CD4-positive, alpha-beta T cell treated with Interferon alpha-2 for 1 hour (primary cell): ENCODE measurements around the gene HSPBP1.
A peak's percentile ranks its signal among the peaks of the same experiment; 100 is the strongest.

Source experiments
- DNase-seq, 2 donors: peaks; one replicate each; pipeline ENCODE4 v3.0.0-alpha.2; 2020 to 2022

The HSPBP1 gene

GRCh38 chr19:55279770-55280643 lies at the start of gene HSPBP1:
TSS of gene HSPBP1 (minus strand) at chr19:55280110. CDS start at chr19:55279608, 502 bp downstream.
- DNase-seq, result peak; percentile 98

- peak in 1 of 2 donors; percentile 32 for DNase-seq
Measured at GRCh38 chr19:55328774-55329318, 48.9 kb upstream of the HSPBP1 start.

- peak in 1 of 2 donors; percentile 23 for DNase-seq
Measured at GRCh38 chr19:55325172-55325571, 45.3 kb upstream of the HSPBP1 start, which contains the start of gene TMEM150B. TSS of gene TMEM150B (minus strand) at chr19:55325341. CDS start at chr19:55321036, 4,305 bp downstream.

GRCh38 chr19:55324662-55325061 lies 44.8 kb upstream of the HSPBP1 start:
- DNase-seq, result no peak

- no peak for DNase-seq
Measured at GRCh38 chr19:55322204-55322885, 42.4 kb upstream of the HSPBP1 start.

- no peak for DNase-seq
Measured at GRCh38 chr19:55321466-55322137, 41.7 kb upstream of the HSPBP1 start.

- no peak for DNase-seq
Measured at GRCh38 chr19:55320844-55321419, 41.0 kb upstream of the HSPBP1 start.

GRCh38 chr19:55319785-55320184 lies 39.9 kb upstream of the HSPBP1 start:
- DNase-seq, result no peak

- DNase-seq, result no peak
Measured at GRCh38 chr19:55316646-55317045, 36.7 kb upstream of the HSPBP1 start.

GRCh38 chr19:55315956-55316525 lies 36.1 kb upstream of the HSPBP1 start:
- no peak for DNase-seq

- DNase-seq, result no peak
Measured at GRCh38 chr19:55314396-55314795, 34.5 kb upstream of the HSPBP1 start.

GRCh38 chr19:55312621-55313512 lies 33.0 kb upstream of the HSPBP1 start:
- DNase-seq, result no peak

- DNase-seq, result no peak
Measured at GRCh38 chr19:55311797-55312196, 31.9 kb upstream of the HSPBP1 start.

GRCh38 chr19:55311397-55311796 lies 31.5 kb upstream of the HSPBP1 start:
- DNase-seq, result no peak

GRCh38 chr19:55310498-55310897 lies 30.6 kb upstream of the HSPBP1 start:
- no peak for DNase-seq

- no peak for DNase-seq
Measured at GRCh38 chr19:55309448-55309847, 29.5 kb upstream of the HSPBP1 start.

GRCh38 chr19:55308281-55308680 lies 28.4 kb upstream of the HSPBP1 start:
- DNase-seq, result no peak

- DNase-seq, result no peak
Measured at GRCh38 chr19:55306712-55307111, 26.8 kb upstream of the HSPBP1 start.

GRCh38 chr19:55305983-55306562 lies 26.2 kb upstream of the HSPBP1 start:
- no peak for DNase-seq

GRCh38 chr19:55305491-55305890 lies 25.6 kb upstream of the HSPBP1 start:
- DNase-seq, result peak; percentile 51 to 69

GRCh38 chr19:55304980-55305379 lies 25.1 kb upstream of the HSPBP1 start:
- no peak for DNase-seq
